Astrocyte of the spinal cord (primary cell): ENCODE data around the gene MYOCOS.

ENCODE experiments used
- DNase-seq: peaks from one replicate; pipeline ENCODE4 v3.0.0; 2011; ENCODE audit warnings: low read depth, low spot score
- H3K4me3 ChIP-seq: 2 replicates; pipeline ENCODE4 v1.5.1; 2011; ENCODE audit warnings: low read depth, mild to moderate bottlenecking, low read length, moderate library complexity
- CTCF ChIP-seq: IDR thresholded peaks from 2 replicates; pipeline ENCODE4 v1.5.1; 2012; ENCODE audit warnings: low read depth, mild to moderate bottlenecking, low read length, inconsistent platforms
- in situ Hi-C: cut with HindIII; loops from 2 replicates; pipeline ENCODE4 v1.10.0; 2017; ENCODE audit warnings: low sequenced_read_pairs

MYOCOS gene

GRCh38 chr1:171666114-171666769 lies 44.2 kb downstream of the MYOCOS start:
- no peak overlapping the region for H3K4me3 ChIP-seq
- TF ChIP-seq CTCF, result no peak
- in situ Hi-C loops, result no loop called here
- no peak for DNase-seq

GRCh38 chr1:171668372-171668771 lies 46.3 kb downstream of the MYOCOS start:
- in situ Hi-C loops, result no loop called here
- no peak overlapping the region for H3K4me3 ChIP-seq
- no peak for DNase-seq
- no peak for TF ChIP-seq CTCF

DNA sequence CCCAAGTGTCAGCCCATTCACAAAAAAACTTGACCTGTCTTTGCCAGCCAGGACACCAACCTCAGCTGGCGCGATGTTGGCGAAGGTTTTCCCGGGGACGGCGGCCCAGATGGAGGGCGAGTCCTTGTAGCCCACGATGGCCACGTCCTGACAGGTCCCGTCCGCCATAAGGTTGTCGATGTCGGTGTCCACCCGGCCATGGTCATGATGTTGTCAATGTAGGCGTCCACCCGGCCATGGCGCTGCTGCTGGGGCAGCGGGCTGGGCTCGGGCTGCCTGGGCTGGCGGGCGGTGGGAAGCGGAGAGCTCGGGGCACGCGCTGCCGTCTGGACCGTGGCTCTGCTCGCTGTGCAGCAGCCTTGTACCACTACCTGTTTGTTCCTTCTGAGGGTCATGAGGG lies 48.7 kb downstream of the MYOCOS start:
- in situ Hi-C loops, result no loop called here

DNA sequence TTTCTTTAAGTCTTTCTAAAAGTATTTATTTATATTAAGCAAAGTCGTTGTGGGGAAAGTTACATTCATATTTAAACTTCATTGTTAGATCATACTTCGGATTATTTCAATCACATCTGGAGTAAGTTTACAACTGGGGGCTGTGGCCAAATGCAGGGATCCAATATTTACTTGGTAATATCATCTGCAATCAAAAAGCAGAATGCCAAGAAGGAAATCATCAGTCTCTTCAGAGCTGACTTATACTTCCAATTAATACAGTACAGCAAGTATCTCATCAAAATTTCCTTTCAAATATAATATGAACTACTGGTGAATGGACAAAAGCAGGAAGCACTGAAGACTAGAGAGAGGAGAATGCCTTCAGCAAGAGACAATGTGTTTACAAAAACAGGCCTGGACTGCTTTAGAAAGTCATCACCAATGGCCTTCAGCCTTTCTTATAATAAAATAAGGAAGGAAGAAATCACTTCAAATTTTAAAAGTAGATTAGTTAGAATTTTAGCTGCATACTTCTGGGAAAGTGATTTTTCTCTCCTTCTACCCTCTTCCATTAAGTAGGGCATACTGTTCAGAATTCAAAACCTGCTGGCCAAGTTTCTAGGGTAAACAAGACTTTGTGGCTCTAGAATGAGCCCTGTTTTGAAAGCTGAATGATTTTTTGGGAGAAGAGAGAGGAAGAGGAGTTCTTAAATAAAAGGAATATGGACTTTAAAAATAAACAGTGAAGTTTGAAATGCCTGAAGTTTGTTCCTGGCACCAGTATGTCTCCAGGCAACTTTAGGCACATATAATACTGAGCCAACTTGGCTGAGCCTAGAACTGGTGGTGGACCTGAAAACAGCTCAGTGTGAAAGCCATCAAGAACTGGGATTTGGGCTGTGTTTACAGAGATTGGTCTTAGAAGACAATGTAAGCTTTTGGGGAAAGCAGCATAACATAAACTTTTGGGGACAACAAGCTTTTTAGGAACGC lies 52.7 kb downstream of the MYOCOS start:
- DNase-seq, result no peak
- in situ Hi-C loops, result no loop called here
- no peak overlapping the region for H3K4me3 ChIP-seq
- TF ChIP-seq CTCF, result no peak

More for the DNA sequence above, 48.7 kb downstream of the MYOCOS start:
- no peak for DNase-seq
- TF ChIP-seq CTCF, result no peak
- H3K4me3 ChIP-seq, result no peak overlapping the region
